ENCODE data around the gene COA1.

Gene COA1

GRCh38 chr7:43656997-43657396 is 72.3 kb downstream of the COA1 start:
- no peak for TF ChIP-seq GABPA (IDR thresholded peaks at IDR 0.05; ENCODE audit: low read depth)
- TF ChIP-seq, protein P1, sequence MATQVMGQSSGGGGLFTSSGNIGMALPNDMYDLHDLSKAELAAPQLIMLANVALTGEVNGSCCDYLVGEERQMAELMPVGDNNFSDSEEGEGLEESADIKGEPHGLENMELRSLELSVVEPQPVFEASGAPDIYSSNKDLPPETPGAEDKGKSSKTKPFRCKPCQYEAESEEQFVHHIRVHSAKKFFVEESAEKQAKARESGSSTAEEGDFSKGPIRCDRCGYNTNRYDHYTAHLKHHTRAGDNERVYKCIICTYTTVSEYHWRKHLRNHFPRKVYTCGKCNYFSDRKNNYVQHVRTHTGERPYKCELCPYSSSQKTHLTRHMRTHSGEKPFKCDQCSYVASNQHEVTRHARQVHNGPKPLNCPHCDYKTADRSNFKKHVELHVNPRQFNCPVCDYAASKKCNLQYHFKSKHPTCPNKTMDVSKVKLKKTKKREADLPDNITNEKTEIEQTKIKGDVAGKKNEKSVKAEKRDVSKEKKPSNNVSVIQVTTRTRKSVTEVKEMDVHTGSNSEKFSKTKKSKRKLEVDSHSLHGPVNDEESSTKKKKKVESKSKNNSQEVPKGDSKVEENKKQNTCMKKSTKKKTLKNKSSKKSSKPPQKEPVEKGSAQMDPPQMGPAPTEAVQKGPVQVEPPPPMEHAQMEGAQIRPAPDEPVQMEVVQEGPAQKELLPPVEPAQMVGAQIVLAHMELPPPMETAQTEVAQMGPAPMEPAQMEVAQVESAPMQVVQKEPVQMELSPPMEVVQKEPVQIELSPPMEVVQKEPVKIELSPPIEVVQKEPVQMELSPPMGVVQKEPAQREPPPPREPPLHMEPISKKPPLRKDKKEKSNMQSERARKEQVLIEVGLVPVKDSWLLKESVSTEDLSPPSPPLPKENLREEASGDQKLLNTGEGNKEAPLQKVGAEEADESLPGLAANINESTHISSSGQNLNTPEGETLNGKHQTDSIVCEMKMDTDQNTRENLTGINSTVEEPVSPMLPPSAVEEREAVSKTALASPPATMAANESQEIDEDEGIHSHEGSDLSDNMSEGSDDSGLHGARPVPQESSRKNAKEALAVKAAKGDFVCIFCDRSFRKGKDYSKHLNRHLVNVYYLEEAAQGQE (IDR thresholded peaks at IDR 0.05; ENCODE audit: insufficient replicate concordance, low read depth) = no peak
- no peak for TF ChIP-seq POLR2AphosphoS5 (IDR thresholded peaks at IDR 0.05; ENCODE audit: low read depth)
- no peak for TF ChIP-seq SPI1 (IDR thresholded peaks at IDR 0.05; ENCODE audit: borderline replicate concordance, low read depth)
- TF ChIP-seq, protein P2, sequence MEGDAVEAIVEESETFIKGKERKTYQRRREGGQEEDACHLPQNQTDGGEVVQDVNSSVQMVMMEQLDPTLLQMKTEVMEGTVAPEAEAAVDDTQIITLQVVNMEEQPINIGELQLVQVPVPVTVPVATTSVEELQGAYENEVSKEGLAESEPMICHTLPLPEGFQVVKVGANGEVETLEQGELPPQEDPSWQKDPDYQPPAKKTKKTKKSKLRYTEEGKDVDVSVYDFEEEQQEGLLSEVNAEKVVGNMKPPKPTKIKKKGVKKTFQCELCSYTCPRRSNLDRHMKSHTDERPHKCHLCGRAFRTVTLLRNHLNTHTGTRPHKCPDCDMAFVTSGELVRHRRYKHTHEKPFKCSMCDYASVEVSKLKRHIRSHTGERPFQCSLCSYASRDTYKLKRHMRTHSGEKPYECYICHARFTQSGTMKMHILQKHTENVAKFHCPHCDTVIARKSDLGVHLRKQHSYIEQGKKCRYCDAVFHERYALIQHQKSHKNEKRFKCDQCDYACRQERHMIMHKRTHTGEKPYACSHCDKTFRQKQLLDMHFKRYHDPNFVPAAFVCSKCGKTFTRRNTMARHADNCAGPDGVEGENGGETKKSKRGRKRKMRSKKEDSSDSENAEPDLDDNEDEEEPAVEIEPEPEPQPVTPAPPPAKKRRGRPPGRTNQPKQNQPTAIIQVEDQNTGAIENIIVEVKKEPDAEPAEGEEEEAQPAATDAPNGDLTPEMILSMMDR (IDR thresholded peaks at IDR 0.05; ENCODE audit: insufficient read depth, low read length) = no peak
- Histone ChIP-seq H3K27ac (replicated peaks) (no peak overlapping the region), H3K4me3 (replicated peaks; ENCODE audit: insufficient read depth, low read length) (no peak overlapping the region), H3K27me3 (ENCODE audit: insufficient read depth, poor library complexity, severe bottlenecking) (no peaks in the 10 kb centered on the region)
- DNase-seq (ENCODE audit: low read depth in 1 of 2, low spot score in 1 of 2) = no peak

DNA sequence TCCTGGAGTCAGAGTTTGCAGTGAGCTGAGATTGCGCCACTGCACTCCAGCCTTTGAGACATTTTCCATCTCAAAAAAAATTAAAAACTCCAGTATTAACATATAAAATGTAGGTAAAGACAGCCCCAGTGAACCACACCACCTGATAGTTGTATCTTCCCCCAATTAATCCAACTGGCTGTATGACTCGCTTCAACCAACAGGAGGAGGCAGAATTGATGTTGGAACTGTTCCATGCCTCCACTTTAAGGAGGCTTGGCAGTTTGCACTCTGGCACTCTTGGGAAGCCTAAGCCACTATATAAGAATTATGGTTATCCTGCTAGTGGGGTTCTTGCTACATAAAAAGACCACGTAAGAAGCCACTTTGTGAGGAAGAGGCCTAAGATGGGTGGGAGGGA is 73.7 kb downstream of the COA1 start:
- H3K27me3 ChIP-seq (ENCODE audit: insufficient read depth, poor library complexity, severe bottlenecking) = no peaks in the 10 kb centered on the region
- no peak for DNase-seq (ENCODE audit: low read depth in 1 of 2, low spot score in 1 of 2)
- no peak for TF ChIP-seq GABPA (IDR thresholded peaks at IDR 0.05; ENCODE audit: low read depth)
- no peak overlapping the region for H3K4me3 ChIP-seq (replicated peaks; ENCODE audit: insufficient read depth, low read length)
- no peak overlapping the region for H3K27ac ChIP-seq (replicated peaks)

DNA sequence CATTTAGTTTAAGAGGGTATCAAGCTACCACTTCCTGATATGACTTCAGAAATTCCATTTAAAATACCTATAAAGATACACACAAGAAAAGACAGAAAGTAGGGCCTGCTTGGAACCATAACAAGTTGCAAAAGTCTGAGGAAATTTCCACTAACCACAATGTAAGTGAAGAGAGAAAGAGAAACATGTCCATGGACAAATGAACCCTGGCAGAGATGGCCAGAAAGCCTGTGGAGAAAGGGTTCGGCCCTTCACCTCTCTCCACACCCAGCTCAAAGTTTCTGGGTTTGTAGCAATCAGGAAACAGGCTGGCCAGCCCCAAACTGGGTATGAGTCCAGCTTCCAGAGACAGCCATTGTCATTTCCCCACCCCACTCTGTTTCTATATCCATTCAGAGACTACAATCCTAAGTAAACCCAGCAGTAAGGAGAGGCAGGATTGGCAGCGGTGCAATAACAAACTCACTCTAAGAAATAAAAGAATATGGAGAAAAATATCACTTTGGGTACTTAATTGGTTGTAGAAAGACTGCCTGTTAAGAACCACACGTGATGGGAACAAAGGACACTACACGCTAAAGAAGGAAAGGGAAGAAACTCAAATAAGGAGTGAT is 75.3 kb downstream of the COA1 start:
- peak overlapping the region; percentile 20; the same call in 1 of the 2 replicates for H3K27ac ChIP-seq (replicated peaks)
- no peaks in the 10 kb centered on the region for H3K27me3 ChIP-seq (ENCODE audit: insufficient read depth, poor library complexity, severe bottlenecking)
- DNase-seq (ENCODE audit: low read depth in 1 of 2, low spot score in 1 of 2) = no peak
- no peak overlapping the region for H3K4me3 ChIP-seq (replicated peaks; ENCODE audit: insufficient read depth, low read length)
- TF ChIP-seq, protein P1 (IDR thresholded peaks at IDR 0.05; ENCODE audit: insufficient replicate concordance, low read depth) = no peak
- TF ChIP-seq POLR2AphosphoS5 (IDR thresholded peaks at IDR 0.05; ENCODE audit: low read depth) = no peak

DNA sequence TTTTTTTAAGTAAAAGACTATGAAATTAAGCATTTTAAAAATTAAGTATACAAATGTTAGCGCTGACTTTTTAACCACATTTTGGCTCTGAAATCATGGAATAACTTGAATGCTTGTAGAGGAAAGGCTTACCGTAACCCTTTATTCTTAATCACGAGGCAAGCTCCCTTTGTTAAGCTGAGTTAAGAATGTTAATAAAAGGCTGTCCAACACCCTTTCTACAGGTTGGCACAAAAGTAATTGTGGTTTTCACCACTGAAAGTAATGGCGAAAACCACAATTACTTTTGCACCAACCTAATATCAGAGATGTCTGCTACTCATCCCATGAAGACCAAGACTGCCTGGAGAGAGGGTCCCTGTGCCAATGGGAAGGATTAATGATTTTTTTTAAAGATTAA is 75.9 kb downstream of the COA1 start:
- Histone ChIP-seq H3K27ac (replicated peaks) (no peak overlapping the region; the same call in 1 of the 2 replicates), H3K27me3 (ENCODE audit: insufficient read depth, poor library complexity, severe bottlenecking) (no peaks in the 10 kb centered on the region), H3K4me3 (replicated peaks; ENCODE audit: insufficient read depth, low read length) (no peak overlapping the region)
- no peak for DNase-seq (ENCODE audit: low read depth in 1 of 2, low spot score in 1 of 2)
- TF ChIP-seq, protein P2 (IDR thresholded peaks at IDR 0.05; ENCODE audit: insufficient read depth, low read length) = no peak
- no peak for TF ChIP-seq SPI1 (IDR thresholded peaks at IDR 0.05; ENCODE audit: borderline replicate concordance, low read depth)
- TF ChIP-seq GABPA (IDR thresholded peaks at IDR 0.05; ENCODE audit: low read depth) = no peak
- TF ChIP-seq POLR2AphosphoS5 (IDR thresholded peaks at IDR 0.05; ENCODE audit: low read depth) = no peak
- TF ChIP-seq, protein P1 (IDR thresholded peaks at IDR 0.05; ENCODE audit: insufficient replicate concordance, low read depth) = no peak
